Natural killer cell (primary cell): Measurements from ENCODE around the gene PRDM16. TPM values are rescaled to one million over a fixed set of nuclear protein-coding genes. Genes with fewer than 3 reads are reported as not detected.

ENCODE experiments used
- ATAC-seq, 3 donors: fragments of 150-1000 bp in 2 of 3; fragments of 200-7000 bp in 1 of 3; cut with Tn5 transposase; 1 replicate in 1 of 3; 2 replicates in 2 of 3; pipeline ENCODE4 v1.10.0; 2021; ENCODE audit warnings: mild to moderate bottlenecking in 2 of 3, moderate library complexity in 2 of 3
- DNase-seq, 2 donors: peaks; one replicate each; pipeline versions ENCODE4 v3.0.0 to v3.0.0-alpha.2; 2013 to 2021; ENCODE audit warnings: mixed read lengths in 1 of 2
- H3K27ac ChIP-seq: one replicate; pipeline ENCODE4 v1.5.1; 2013; ENCODE audit warnings: mild to moderate bottlenecking, low read length
- H3K27me3 ChIP-seq: one replicate; pipeline ENCODE4 v1.6.1; 2013; ENCODE audit warnings: low read length; ENCODE audit not compliant: control insufficient read depth, insufficient read depth
- H3K36me3 ChIP-seq: one replicate; pipeline ENCODE4 v1.6.1; 2013; ENCODE audit warnings: low read length; ENCODE audit not compliant: control insufficient read depth, insufficient read depth
- H3K4me1 ChIP-seq: one replicate; pipeline ENCODE4 v1.6.1; 2013; ENCODE audit warnings: low read length; ENCODE audit not compliant: control insufficient read depth, insufficient read depth
- H3K4me3 ChIP-seq: one replicate; pipeline ENCODE4 v1.5.1; 2013; ENCODE audit warnings: low read length
- H3K9me3 ChIP-seq: one replicate; pipeline ENCODE4 v1.6.1; 2013; ENCODE audit warnings: low read length; ENCODE audit not compliant: control insufficient read depth, insufficient read depth
- H3K27ac Mint-ChIP-seq, 2 donors: one replicate each; pipeline ENCODE4 v1.8.0; 2022; ENCODE audit warnings: mild to moderate bottlenecking in 2 of 2, mixed read lengths in 2 of 2, moderate library complexity in 1 of 2
- H3K27me3 Mint-ChIP-seq, 2 donors: one replicate each; pipeline ENCODE4 v1.8.0; 2022; ENCODE audit warnings: low read depth in 2 of 2, mixed read lengths in 2 of 2
- H3K36me3 Mint-ChIP-seq: one replicate; pipeline ENCODE4 v1.8.0; 2022; ENCODE audit warnings: mixed read lengths
- H3K4me1 Mint-ChIP-seq, 2 donors: one replicate each; pipeline ENCODE4 v1.8.0; 2022; ENCODE audit warnings: mixed read lengths in 2 of 2
- H3K4me3 Mint-ChIP-seq: one replicate; pipeline ENCODE4 v1.8.0; 2022; ENCODE audit warnings: mild to moderate bottlenecking, moderate library complexity, mixed read lengths
- H3K9me3 Mint-ChIP-seq, 2 donors: one replicate each; pipeline ENCODE4 v1.8.0; 2022; ENCODE audit warnings: mixed read lengths in 2 of 2
- WGBS: methylation state at CpG from one replicate; pipeline ENCODE4 v1.1.7; 2013; ENCODE audit warnings: missing lambda C conversion rate; ENCODE audit not compliant: insufficient coverage; 5-methylcytosine and 5-hydroxymethylcytosine counted together
- intact Hi-C: fragments of 100-400 bp; cut with micrococcal nuclease; formaldehyde crosslinking; loops from one replicate; pipeline ENCODE4 v1.14.2; 2022
- total RNA-seq, 4 donors: library from RNA; stranded (reverse); fragments of 120-200 nt in 1 of 4; gene quantifications; one replicate each; pipeline versions ENCODE4 v1.2.3 to v1.2.4, GENCODE V29; 2013 to 2022
- TF ChIP-seq, protein P1 (sequence below): fragments of 200-600 bp; IDR thresholded peaks from one replicate; pipeline ENCODE4 v1.8.0; 2022; ENCODE audit warnings: antibody characterized with exemption

Gene PRDM16
- total RNA-seq, 3 donors from 2014 or later (not counting 1 experiment from before 2014, with no cell fraction given), result 0.25 to 0.64 TPM; not detected in 1

DNA sequence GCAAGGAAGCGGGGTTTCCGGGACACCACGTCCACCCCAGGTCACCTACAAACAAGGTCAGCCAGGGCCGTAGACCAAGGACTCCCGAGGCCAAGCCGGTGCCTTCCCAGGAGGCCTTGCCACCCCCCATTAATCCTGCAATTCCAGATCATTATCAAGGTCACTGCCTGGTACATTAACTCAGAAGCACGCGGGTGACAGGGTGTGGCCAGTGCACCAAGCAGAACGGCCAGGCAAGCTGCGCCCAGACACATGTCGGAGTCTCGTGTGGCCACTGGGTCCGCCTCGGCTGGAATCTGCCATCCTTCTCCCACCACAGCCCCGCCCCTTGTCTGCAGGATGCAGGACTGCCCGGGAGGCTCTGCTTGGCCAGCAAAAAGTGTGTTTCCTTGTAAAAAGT is 144.7 kb downstream of the PRDM16 start:
- TF ChIP-seq, protein P1, sequence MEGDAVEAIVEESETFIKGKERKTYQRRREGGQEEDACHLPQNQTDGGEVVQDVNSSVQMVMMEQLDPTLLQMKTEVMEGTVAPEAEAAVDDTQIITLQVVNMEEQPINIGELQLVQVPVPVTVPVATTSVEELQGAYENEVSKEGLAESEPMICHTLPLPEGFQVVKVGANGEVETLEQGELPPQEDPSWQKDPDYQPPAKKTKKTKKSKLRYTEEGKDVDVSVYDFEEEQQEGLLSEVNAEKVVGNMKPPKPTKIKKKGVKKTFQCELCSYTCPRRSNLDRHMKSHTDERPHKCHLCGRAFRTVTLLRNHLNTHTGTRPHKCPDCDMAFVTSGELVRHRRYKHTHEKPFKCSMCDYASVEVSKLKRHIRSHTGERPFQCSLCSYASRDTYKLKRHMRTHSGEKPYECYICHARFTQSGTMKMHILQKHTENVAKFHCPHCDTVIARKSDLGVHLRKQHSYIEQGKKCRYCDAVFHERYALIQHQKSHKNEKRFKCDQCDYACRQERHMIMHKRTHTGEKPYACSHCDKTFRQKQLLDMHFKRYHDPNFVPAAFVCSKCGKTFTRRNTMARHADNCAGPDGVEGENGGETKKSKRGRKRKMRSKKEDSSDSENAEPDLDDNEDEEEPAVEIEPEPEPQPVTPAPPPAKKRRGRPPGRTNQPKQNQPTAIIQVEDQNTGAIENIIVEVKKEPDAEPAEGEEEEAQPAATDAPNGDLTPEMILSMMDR, result no peak
- Histone ChIP-seq H3K4me1 (no peaks in the 10 kb centered on the region), H3K9me3 (no peaks in the 10 kb centered on the region), H3K27ac (no peak overlapping the region), H3K27me3 (no peaks in the 10 kb centered on the region), H3K4me3 (no peak overlapping the region), H3K36me3 (no peaks in the 10 kb centered on the region)
- H3K36me3 Mint-ChIP-seq, result no peaks in the 10 kb centered on the region
- no peaks in the 10 kb centered on the region for H3K9me3 Mint-ChIP-seq
- intact Hi-C loops, result no loop called here
- H3K4me3 Mint-ChIP-seq, result no peak overlapping the region
- no peak overlapping the region for H3K27ac Mint-ChIP-seq
- DNase-seq (no peak), ATAC-seq (no peak)
- WGBS, result 92% methylated on average over 14 of the region's 16 CpGs
- H3K4me1 Mint-ChIP-seq, result no peaks in the 10 kb centered on the region
- peaks cover 0 to 7% of the 10 kb centered on the region in 2 donors for H3K27me3 Mint-ChIP-seq

DNA sequence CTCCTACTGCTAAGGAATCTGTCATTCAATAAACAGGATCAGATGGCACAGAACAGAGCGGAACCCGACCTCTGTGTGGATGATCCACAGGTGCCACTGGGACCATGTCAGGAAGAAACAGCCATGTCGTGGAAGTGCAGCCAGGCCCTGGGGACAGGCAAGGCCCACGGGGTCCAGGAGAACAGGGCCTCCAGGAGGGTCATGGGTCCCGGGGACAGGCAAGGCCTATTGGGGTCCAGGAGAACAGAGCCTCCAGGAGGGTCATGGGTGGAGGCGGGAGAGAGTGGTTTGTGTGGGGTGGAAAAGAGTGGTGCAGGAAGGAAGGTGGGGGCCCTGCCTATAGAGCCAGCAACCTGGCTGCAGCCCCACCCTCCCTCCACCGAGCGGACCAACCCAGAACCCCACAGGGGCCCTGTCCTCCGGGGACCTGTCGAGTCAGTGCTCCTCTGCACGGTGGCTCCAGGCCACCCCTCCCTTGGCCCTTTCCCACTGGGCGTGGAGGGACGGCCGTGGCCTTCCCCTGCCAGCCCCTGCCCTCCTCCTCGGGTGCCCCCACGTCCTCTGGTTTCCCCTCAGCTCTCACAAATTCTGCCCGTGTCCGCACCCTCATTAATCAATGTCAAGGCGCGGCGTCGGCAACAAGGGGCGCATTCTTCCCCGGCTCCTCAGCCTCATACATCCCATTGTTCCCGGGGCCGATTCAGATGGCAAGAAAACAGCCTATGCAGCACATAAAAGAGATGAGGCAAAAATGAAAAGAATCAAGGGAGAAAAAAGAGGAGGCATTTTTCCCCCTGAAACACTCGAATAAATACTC is 146.4 kb downstream of the PRDM16 start:
- no peak overlapping the region for H3K27ac ChIP-seq
- Mint-ChIP-seq H3K9me3 (no peaks in the 10 kb centered on the region), H3K27me3 (peaks cover 0 to 7% of the 10 kb centered on the region in 2 donors), H3K4me3 (no peak overlapping the region), H3K36me3 (no peaks in the 10 kb centered on the region), H3K27ac (no peak overlapping the region), H3K4me1 (no peaks in the 10 kb centered on the region)
- WGBS, result 58% methylated on average over 24 of the region's 27 CpGs
- TF ChIP-seq, protein P1, result no peak
- intact Hi-C loops, result no loop called here
- no peaks in the 10 kb centered on the region for H3K4me1 ChIP-seq
- no peak for DNase-seq
- H3K36me3 ChIP-seq, result no peaks in the 10 kb centered on the region
- H3K9me3 ChIP-seq, result no peaks in the 10 kb centered on the region
- H3K4me3 ChIP-seq, result no peak overlapping the region
- ATAC-seq, result no peak
- H3K27me3 ChIP-seq, result no peaks in the 10 kb centered on the region

DNA sequence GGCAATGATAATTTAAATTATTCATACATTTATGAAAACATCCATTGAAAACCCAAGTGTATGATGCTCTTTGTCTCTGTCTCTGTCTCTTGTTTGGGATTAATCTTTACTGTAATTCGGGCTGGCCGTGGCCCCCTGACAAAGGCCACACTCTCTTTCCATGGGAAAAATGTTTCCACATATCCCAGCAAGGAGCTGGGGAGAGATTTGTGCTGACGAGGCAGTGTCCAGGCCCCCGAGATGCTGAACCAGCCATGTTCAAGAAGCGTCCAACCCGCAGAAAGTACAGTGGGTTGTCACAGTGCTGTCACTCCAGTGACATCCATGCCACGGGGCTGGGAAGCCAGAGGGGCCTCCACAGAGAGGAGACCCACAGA is 147.0 kb downstream of the PRDM16 start:
- no peaks in the 10 kb centered on the region for H3K9me3 ChIP-seq
- H3K27ac ChIP-seq, result no peak overlapping the region
- TF ChIP-seq, protein P1, result no peak
- no peak overlapping the region for H3K27ac Mint-ChIP-seq
- no peak overlapping the region for H3K4me3 Mint-ChIP-seq
- no peak for ATAC-seq
- H3K27me3 ChIP-seq, result no peaks in the 10 kb centered on the region
- no peaks in the 10 kb centered on the region for H3K4me1 Mint-ChIP-seq
- intact Hi-C loops, result no loop called here
- no peak overlapping the region for H3K4me3 ChIP-seq
- no peaks in the 10 kb centered on the region for H3K36me3 ChIP-seq
- peaks cover 0 to 7% of the 10 kb centered on the region in 2 donors for H3K27me3 Mint-ChIP-seq
- no peaks in the 10 kb centered on the region for H3K4me1 ChIP-seq
- DNase-seq, result no peak
- no peaks in the 10 kb centered on the region for H3K36me3 Mint-ChIP-seq
- WGBS, result 86% methylated on average over 7 of the region's 7 CpGs
- H3K9me3 Mint-ChIP-seq, result no peaks in the 10 kb centered on the region
